GM12891 (cell line): ENCODE measurements around the gene RBM4B.

Source experiments
- POLR2A ChIP-seq: IDR thresholded peaks from 2 replicates; pipeline ENCODE4 v1.6.1; 2011; ENCODE audit warnings: low read depth, low read length, control low read depth
- SPI1 ChIP-seq: IDR thresholded peaks from 2 replicates; pipeline ENCODE4 v1.6.1; 2011; ENCODE audit warnings: low read depth, low read length, control low read depth

DNA sequence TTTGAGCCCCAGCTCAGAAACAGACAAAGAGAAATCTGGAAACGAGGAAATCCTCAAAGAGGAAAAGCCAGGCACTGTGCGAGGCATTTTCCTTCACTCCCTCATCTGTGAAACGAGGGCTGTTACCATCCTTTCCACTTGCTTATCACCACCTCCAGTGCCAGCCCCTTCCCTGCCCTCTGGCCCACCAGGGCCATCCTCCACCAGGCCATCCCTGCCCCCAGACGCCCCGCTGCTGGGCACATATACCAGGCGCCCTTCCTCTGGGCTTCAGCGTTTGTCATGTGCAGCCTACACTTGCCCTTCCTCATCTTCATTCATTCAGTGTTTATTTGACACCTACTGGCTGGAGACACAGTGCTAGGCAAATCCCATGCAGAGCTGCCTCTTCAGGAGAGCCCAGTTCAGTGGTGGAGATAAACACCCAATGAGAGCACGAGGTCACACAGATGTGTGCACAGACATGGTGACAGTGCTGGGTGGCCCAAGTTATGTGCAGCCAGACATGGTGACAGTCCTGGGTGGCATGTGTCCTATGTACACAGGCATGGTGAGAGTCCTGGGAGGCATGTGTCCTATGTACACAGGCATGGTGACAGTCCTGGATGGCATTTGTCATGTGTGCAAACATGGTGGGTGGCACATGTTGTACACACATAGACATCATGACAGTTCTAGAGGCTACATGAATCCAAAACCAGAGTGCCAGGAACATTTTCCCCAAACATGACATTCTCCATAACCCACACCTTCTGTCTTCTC lies 41.6 kb upstream of the RBM4B start:
- TF ChIP-seq SPI1, result no peak
- no peak for TF ChIP-seq POLR2A
